Right atrium auricular region (tissue), 2 donors: ENCODE measurements around the gene RNF148. TPM values are rescaled to one million over a fixed set of nuclear protein-coding genes. Genes with fewer than 3 reads are reported as not detected.

Experiments used
- DNase-seq: peaks from one replicate; pipeline ENCODE4 v3.0.0-alpha.2; 2019; ENCODE audit warnings: low spot score
- H3K27ac ChIP-seq, 2 donors: fragments of 200-600 bp; sonication (generic); 1 replicate in 1 of 2; 2 replicates in 1 of 2; pipeline ENCODE4 v1.5.1; 2016 to 2019
- H3K27me3 ChIP-seq, 2 donors: fragments of 200-600 bp; sonication (generic); one replicate each; pipeline versions ENCODE4 v1.5.1 to v1.6.0; 2017 to 2019
- H3K36me3 ChIP-seq: fragments of 200-600 bp; sonication (generic); one replicate; pipeline ENCODE4 v1.5.1; 2016
- H3K4me1 ChIP-seq, 2 donors: fragments of 200-600 bp; sonication (generic); one replicate each; pipeline versions ENCODE4 v1.5.1 to v1.6.0; 2017 to 2019
- H3K4me3 ChIP-seq, 2 donors: fragments of 200-600 bp; sonication (generic); 1 replicate in 1 of 2; 2 replicates in 1 of 2; pipeline ENCODE4 v1.5.1; 2017 to 2019; ENCODE audit warnings: mild to moderate bottlenecking in 1 of 2, moderate library complexity in 1 of 2
- H3K9me3 ChIP-seq, 2 donors: fragments of 200-600 bp; sonication (generic); one replicate each; pipeline ENCODE4 v1.5.1; 2019
- total RNA-seq, 2 donors: library from RNA; depleted of rRNA; stranded (reverse); fragments of >200 nt; gene quantifications; one replicate each; pipeline ENCODE4 v1.1.0, GENCODE V29; 2016
- TF ChIP-seq, protein P1 (sequence below), 2 donors: fragments of 200-600 bp; sonication (generic); IDR thresholded peaks; one replicate each; pipeline ENCODE4 v1.5.1; 2019; ENCODE audit warnings: antibody characterized with exemption in 2 of 2

The RNF148 gene
- total RNA-seq, 2 donors from 2014 or later, result 0.74 TPM; not detected in 1

DNA sequence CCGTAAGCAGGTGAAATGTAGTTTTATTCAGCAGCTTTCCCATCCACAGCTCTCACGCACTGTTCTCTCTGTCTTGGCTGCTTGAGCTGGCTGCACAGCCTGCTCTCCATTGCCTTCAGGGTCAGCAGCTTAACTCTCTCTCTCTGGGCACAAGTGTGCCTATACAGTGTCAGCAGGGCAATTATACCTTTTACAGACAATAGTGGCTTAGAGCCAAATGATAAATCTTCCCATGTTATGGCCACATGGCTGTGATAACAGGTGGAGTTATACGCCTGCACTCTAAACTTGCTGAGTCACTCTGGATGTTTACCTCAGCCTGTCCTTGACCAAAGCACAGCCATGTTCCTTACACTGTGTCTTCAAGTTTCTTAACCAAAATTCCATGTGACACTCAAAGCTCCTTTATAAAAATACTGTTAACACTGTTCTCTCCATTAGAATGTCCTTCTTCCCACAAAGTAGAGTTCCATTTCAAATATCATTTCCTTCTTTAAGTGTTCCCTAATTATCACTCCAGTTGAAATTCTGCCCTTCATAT is 9.9 kb downstream of the RNF148 start:
- no peaks in the 10 kb centered on the region for H3K4me1 ChIP-seq
- no peaks in the 10 kb centered on the region for H3K27me3 ChIP-seq
- H3K4me3 ChIP-seq, result no peak overlapping the region
- DNase-seq, result no peak
- H3K36me3 ChIP-seq, result no peaks in the 10 kb centered on the region
- no peak overlapping the region for H3K27ac ChIP-seq
- no peaks in the 10 kb centered on the region for H3K9me3 ChIP-seq
- TF ChIP-seq, protein P1, sequence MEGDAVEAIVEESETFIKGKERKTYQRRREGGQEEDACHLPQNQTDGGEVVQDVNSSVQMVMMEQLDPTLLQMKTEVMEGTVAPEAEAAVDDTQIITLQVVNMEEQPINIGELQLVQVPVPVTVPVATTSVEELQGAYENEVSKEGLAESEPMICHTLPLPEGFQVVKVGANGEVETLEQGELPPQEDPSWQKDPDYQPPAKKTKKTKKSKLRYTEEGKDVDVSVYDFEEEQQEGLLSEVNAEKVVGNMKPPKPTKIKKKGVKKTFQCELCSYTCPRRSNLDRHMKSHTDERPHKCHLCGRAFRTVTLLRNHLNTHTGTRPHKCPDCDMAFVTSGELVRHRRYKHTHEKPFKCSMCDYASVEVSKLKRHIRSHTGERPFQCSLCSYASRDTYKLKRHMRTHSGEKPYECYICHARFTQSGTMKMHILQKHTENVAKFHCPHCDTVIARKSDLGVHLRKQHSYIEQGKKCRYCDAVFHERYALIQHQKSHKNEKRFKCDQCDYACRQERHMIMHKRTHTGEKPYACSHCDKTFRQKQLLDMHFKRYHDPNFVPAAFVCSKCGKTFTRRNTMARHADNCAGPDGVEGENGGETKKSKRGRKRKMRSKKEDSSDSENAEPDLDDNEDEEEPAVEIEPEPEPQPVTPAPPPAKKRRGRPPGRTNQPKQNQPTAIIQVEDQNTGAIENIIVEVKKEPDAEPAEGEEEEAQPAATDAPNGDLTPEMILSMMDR (IDR thresholded peaks at IDR 0.05), result no peak

DNA sequence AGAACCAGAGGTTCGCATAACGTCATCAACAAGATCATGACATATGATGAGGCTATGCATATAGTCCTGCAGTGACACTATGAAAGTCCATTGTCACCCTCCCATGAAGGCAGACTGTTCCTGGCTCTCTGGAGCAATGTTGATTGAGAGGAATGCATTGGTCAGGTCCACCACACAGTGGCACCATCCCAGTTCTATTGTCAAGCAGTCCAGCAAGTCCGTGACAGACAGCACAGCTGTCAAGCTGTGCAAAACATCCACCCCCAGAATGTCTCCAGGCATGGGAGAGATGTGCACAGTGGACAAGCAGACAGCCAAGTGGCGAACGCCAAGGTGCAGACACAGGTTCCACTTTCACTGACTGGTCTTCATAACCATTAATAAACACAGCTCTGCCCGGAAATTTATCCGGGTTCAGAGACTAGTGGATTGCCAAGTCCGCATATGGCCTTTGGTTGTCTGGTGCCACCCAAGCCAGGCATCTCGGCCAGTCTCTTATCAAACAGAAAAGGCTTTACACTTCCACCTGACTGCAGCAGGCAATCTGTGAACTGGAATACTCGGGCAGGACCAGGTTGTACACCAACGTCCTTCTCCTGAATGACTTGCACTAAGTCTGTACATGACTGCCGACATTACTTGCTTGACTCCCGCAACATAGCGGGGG is 11.0 kb downstream of the RNF148 start:
- no peaks in the 10 kb centered on the region for H3K36me3 ChIP-seq
- no peaks in the 10 kb centered on the region for H3K4me1 ChIP-seq
- no peak overlapping the region for H3K27ac ChIP-seq
- no peak for DNase-seq
- no peaks in the 10 kb centered on the region for H3K9me3 ChIP-seq
- H3K4me3 ChIP-seq, result no peak overlapping the region
- H3K27me3 ChIP-seq, result no peaks in the 10 kb centered on the region
- TF ChIP-seq, protein P1 (IDR thresholded peaks at IDR 0.05), result no peak

GRCh38 chr7:122689346-122690109 is 13.2 kb downstream of the RNF148 start:
- H3K4me3 ChIP-seq, result no peak overlapping the region
- no peaks in the 10 kb centered on the region for H3K27me3 ChIP-seq
- no peaks in the 10 kb centered on the region for H3K4me1 ChIP-seq
- no peaks in the 10 kb centered on the region for H3K36me3 ChIP-seq
- TF ChIP-seq, protein P1 (IDR thresholded peaks at IDR 0.05), result no peak
- H3K27ac ChIP-seq, result no peak overlapping the region
- no peaks in the 10 kb centered on the region for H3K9me3 ChIP-seq
- DNase-seq, result no peak

DNA sequence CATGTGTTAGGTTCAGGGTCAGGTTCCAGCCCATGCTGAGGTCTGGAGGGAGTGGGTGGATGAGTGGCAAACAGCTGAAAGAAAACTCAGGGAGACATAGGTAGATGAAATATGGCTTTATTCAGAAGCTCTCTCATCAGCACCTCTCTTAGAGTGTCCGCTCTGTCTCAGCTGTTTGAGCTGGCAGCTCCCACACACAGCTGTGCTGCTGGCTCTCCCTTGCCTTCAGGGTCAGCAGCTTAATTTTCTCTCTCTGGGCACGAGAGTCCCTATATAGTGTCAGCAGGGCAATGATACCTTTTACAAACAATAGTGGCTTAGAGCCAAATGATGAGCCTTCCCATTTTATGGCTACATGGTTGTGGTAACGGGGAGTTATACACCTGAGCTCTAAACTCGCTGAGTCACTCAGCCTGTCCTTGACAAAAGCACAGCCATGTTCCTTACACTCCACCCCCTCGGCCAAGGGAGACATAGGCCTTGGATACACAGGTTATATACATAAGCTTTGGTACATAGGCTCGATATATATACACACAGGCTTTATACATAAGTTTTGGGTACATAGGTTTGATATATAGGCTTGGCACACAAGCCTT is 14.2 kb downstream of the RNF148 start:
- Histone ChIP-seq H3K27me3 (no peaks in the 10 kb centered on the region), H3K4me3 (no peak overlapping the region), H3K27ac (no peak overlapping the region), H3K36me3 (no peaks in the 10 kb centered on the region), H3K9me3 (no peaks in the 10 kb centered on the region), H3K4me1 (no peaks in the 10 kb centered on the region)
- TF ChIP-seq, protein P1 (IDR thresholded peaks at IDR 0.05), result no peak
- no peak for DNase-seq

DNA sequence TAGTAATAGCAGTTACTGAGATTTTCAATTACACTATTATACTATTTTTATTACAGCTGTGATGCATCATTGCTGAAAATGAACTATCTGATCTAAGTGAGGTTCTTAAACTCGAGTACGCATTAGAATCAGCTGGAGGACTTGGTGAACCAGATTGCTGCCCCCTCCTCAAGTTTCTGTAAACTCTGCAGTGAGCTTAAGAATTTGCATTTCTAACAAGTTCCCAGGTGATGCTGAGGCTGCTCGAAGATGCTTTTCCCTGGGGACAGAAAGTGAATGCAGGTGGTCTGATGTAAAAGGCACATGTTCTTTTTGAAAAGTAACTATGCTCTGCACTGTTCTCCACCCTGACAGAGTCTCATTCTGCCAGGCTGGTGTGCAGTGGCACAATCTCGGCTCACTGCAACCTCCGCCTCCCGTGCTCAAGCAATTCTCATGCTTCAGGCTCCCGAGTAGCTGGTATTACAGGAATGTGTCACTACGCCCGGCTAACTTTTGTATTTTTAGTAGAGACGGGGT is 16.3 kb downstream of the RNF148 start:
- no peak overlapping the region for H3K27ac ChIP-seq
- DNase-seq, result no peak
- no peaks in the 10 kb centered on the region for H3K4me1 ChIP-seq
- TF ChIP-seq, protein P1 (IDR thresholded peaks at IDR 0.05), result no peak
- H3K9me3 ChIP-seq, result no peaks in the 10 kb centered on the region
- H3K27me3 ChIP-seq, result no peaks in the 10 kb centered on the region
- no peaks in the 10 kb centered on the region for H3K36me3 ChIP-seq
- no peak overlapping the region for H3K4me3 ChIP-seq
